Measurements from ENCODE around the gene SMTNL2.

DNA sequence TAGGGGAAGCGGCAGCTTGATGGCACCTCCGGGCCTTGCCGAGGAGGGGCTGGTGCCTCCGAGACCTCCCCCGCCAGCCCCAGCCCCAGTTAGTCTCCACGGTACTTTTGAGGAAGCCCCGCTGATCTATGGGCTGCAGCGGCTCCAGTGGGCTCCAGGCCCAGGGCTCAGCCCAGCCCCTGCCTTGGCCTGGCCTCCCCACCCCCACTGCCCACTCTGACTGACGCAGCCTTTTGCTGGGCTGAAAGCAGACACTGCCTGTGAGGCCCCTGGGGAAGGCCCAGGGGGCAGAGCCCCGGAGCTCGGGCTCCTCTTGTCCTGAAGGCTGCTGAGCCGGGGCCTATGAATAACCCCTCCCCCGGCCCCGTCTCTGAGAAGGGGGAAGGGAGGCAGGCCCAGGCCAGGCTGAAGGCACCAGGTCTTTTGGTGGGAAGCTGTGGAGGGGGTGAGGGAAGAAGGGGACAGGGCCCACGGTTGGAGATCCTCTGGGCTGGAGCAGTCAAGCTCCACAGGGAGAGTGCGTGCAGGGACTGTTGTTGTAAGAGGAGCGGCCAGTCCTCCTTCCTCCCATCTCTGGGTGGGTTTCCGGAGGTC lies 7.5 kb upstream of the SMTNL2 start:
- TF ChIP-seq EZH2 (optimal IDR thresholded peaks at IDR 0.05; ENCODE audit: low read depth, low read length) (no peak), EZH2phosphoT487 (IDR thresholded peaks at IDR 0.05; ENCODE audit: low read length) (no peak)
- TF ChIP-seq, protein P1, sequence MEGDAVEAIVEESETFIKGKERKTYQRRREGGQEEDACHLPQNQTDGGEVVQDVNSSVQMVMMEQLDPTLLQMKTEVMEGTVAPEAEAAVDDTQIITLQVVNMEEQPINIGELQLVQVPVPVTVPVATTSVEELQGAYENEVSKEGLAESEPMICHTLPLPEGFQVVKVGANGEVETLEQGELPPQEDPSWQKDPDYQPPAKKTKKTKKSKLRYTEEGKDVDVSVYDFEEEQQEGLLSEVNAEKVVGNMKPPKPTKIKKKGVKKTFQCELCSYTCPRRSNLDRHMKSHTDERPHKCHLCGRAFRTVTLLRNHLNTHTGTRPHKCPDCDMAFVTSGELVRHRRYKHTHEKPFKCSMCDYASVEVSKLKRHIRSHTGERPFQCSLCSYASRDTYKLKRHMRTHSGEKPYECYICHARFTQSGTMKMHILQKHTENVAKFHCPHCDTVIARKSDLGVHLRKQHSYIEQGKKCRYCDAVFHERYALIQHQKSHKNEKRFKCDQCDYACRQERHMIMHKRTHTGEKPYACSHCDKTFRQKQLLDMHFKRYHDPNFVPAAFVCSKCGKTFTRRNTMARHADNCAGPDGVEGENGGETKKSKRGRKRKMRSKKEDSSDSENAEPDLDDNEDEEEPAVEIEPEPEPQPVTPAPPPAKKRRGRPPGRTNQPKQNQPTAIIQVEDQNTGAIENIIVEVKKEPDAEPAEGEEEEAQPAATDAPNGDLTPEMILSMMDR (IDR thresholded peaks at IDR 0.05; ENCODE audit: low read length) = no peak

Measured in MM.1S (cell line).